Suppressor macrophage treated with lipopolysaccharide for 1 hour (primary cell): Measurements from ENCODE around the gene GLUD2.
"Not testable (repeated sequence)": the region's sequence is repeated elsewhere in the genome, so short reads cannot be mapped to it uniquely, and the experiment has no call there.

Source experiments
- DNase-seq, 3 donors: peaks; one replicate each; pipeline ENCODE4 v3.0.0-alpha.2; 2020 to 2022

The GLUD2 gene

GRCh38 chrX:121047441-121048419, at the start of gene GLUD2:
Gene GLUD2 (plus strand): TSS chrX:121047610. CDS start chrX:121047685, 75 bp downstream.
- peak in 2 of 3 donors; percentile 6 to 29 for DNase-seq

GRCh38 chrX:120999413-120999812, 48.0 kb upstream of the GLUD2 start:
- DNase-seq: no peak

- no peak for DNase-seq
Measured at GRCh38 chrX:121000589-121000988, 46.8 kb upstream of the GLUD2 start.

GRCh38 chrX:121008920-121009319, 38.5 kb upstream of the GLUD2 start:
- DNase-seq: no peak

GRCh38 chrX:121009764-121010163, 37.6 kb upstream of the GLUD2 start:
- no peak for DNase-seq

GRCh38 chrX:121010218-121010617, 37.2 kb upstream of the GLUD2 start:
- no peak for DNase-seq

GRCh38 chrX:121011254-121011653, 36.2 kb upstream of the GLUD2 start:
- DNase-seq: no peak

GRCh38 chrX:121013897-121014455, 33.4 kb upstream of the GLUD2 start:
- DNase-seq: no peak

GRCh38 chrX:121014826-121015225, 32.6 kb upstream of the GLUD2 start:
- no peak for DNase-seq

- no peak for DNase-seq
Measured at GRCh38 chrX:121028419-121028818, 19.0 kb upstream of the GLUD2 start.

- DNase-seq: no peak
Measured at GRCh38 chrX:121030083-121030482, 17.3 kb upstream of the GLUD2 start.

- no peak for DNase-seq
Measured at GRCh38 chrX:121032531-121032930, 14.9 kb upstream of the GLUD2 start.

- DNase-seq: no peak
Measured at GRCh38 chrX:121036137-121036536, 11.3 kb upstream of the GLUD2 start.

GRCh38 chrX:121036951-121037350, 10.5 kb upstream of the GLUD2 start:
- no peak for DNase-seq

GRCh38 chrX:121050781-121051180, 3.4 kb downstream of the GLUD2 start:
- DNase-seq: no peak

- DNase-seq: no peak
Measured at GRCh38 chrX:121052122-121052521, 4.7 kb downstream of the GLUD2 start.

GRCh38 chrX:121062289-121062688, 14.9 kb downstream of the GLUD2 start:
- DNase-seq: no peak

GRCh38 chrX:121064579-121064978, 17.2 kb downstream of the GLUD2 start:
- DNase-seq: no peak

- not testable (repeated sequence) for DNase-seq
Measured at GRCh38 chrX:121084247-121084646, 36.8 kb downstream of the GLUD2 start.

GRCh38 chrX:121084903-121085611, 37.6 kb downstream of the GLUD2 start:
- no peak for DNase-seq

- DNase-seq: no peak
Measured at GRCh38 chrX:121085612-121086010, 38.2 kb downstream of the GLUD2 start.

- no peak for DNase-seq
Measured at GRCh38 chrX:121093011-121093410, 45.6 kb downstream of the GLUD2 start.
